GM19328 (cell line): ENCODE results near the gene BLOC1S6.
"Not testable (repeated sequence)": the region's sequence is repeated elsewhere in the genome, so short reads cannot be mapped to it uniquely, and the experiment has no call there.

Experiments
- ATAC-seq: cut with Tn5 transposase; IDR thresholded peaks from one replicate; pipeline ENCODE4 v1.9.1; 2021; ENCODE audit warnings: mild to moderate bottlenecking, moderate library complexity; ENCODE audit not compliant: unreplicated experiment

BLOC1S6 gene

GRCh38 chr15:45637552-45638033, 50.4 kb downstream of the BLOC1S6 start:
- no peak for ATAC-seq

- no peak for ATAC-seq
These were observed 53.4 kb downstream of the BLOC1S6 start for GRCh38 chr15:45640616-45641015.

- ATAC-seq: no peak
These were observed 54.2 kb downstream of the BLOC1S6 start for GRCh38 chr15:45641374-45641781.

- ATAC-seq: no peak
These were observed 55.1 kb downstream of the BLOC1S6 start for GRCh38 chr15:45641999-45642932.

- ATAC-seq: no peak
These were observed 57.3 kb downstream of the BLOC1S6 start for GRCh38 chr15:45644437-45644836.

- no peak for ATAC-seq
These were observed 58.1 kb downstream of the BLOC1S6 start for GRCh38 chr15:45645026-45645980.

- ATAC-seq: no peak
These were observed 59.0 kb downstream of the BLOC1S6 start for GRCh38 chr15:45646220-45646619.

GRCh38 chr15:45647828-45648227, 60.6 kb downstream of the BLOC1S6 start:
- ATAC-seq: no peak

- no peak for ATAC-seq
These were observed 61.5 kb downstream of the BLOC1S6 start for GRCh38 chr15:45648521-45649200.

GRCh38 chr15:45650007-45650406, 62.8 kb downstream of the BLOC1S6 start:
- ATAC-seq: not testable (repeated sequence)

- ATAC-seq: no peak
These were observed 63.8 kb downstream of the BLOC1S6 start for GRCh38 chr15:45650889-45651525.

- ATAC-seq: no peak
These were observed 66.7 kb downstream of the BLOC1S6 start for GRCh38 chr15:45653702-45654424.

- ATAC-seq: no peak
These were observed 67.6 kb downstream of the BLOC1S6 start for GRCh38 chr15:45654749-45655148.

- no peak for ATAC-seq
These were observed 70.1 kb downstream of the BLOC1S6 start for GRCh38 chr15:45657254-45657653.

GRCh38 chr15:45657764-45658545, 70.8 kb downstream of the BLOC1S6 start:
- no peak for ATAC-seq
